ENCODE results near the gene SHOC1.
"Not testable (repeated sequence)": the region's sequence is repeated elsewhere in the genome, so short reads cannot be mapped to it uniquely, and the experiment has no call there.

Gene SHOC1

GRCh38 chr9:111819360-111819759 is 24.6 kb upstream of the SHOC1 start:
- TF ChIP-seq, protein P1, sequence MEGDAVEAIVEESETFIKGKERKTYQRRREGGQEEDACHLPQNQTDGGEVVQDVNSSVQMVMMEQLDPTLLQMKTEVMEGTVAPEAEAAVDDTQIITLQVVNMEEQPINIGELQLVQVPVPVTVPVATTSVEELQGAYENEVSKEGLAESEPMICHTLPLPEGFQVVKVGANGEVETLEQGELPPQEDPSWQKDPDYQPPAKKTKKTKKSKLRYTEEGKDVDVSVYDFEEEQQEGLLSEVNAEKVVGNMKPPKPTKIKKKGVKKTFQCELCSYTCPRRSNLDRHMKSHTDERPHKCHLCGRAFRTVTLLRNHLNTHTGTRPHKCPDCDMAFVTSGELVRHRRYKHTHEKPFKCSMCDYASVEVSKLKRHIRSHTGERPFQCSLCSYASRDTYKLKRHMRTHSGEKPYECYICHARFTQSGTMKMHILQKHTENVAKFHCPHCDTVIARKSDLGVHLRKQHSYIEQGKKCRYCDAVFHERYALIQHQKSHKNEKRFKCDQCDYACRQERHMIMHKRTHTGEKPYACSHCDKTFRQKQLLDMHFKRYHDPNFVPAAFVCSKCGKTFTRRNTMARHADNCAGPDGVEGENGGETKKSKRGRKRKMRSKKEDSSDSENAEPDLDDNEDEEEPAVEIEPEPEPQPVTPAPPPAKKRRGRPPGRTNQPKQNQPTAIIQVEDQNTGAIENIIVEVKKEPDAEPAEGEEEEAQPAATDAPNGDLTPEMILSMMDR (conservative IDR thresholded peaks at IDR 0.05): no peak
- H3K27ac ChIP-seq: no peak overlapping the region

DNA sequence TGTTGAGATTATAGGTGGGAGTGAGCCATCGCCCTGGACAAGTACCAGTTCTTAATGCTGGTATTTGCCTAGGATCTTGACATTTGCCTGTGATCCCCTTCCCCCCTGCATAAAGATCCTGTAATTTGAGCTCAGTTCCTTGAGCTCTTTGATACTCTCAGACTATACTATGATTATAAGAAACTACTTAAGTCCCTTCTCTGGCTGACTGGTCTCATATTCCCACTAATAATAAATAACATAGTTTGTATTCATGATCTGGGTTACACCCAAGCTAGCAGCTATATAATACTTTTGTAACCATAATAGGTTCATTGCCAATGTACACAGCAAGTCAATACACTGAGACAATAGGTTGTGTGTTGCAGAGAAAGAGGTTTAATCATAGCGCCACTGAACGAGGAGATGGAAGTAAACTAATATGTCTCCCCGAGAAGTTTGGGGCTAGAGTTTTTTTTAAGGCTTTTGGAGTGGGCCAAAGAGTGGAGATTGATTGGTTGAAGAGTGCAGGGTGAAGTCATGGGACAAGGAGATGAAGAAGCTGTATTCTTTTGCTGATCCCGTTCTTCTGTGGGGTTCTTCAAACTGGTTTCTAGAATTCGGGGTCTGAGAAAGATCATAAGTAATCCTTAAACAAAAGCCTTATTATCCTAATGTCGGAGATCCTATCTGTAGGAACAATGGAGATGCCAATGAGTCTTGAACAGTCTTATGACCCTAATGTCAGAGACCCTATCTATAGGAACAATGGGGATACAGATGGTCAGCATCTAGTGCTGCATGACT is 20.7 kb upstream of the SHOC1 start:
- H3K27ac ChIP-seq: no peak overlapping the region
- TF ChIP-seq, protein P1 (conservative IDR thresholded peaks at IDR 0.05): no peak

GRCh38 chr9:111812337-111812736 is 17.6 kb upstream of the SHOC1 start:
- TF ChIP-seq, protein P1 (conservative IDR thresholded peaks at IDR 0.05): no peak
- no peak overlapping the region for H3K27ac ChIP-seq

GRCh38 chr9:111810908-111811307 is 16.2 kb upstream of the SHOC1 start:
- TF ChIP-seq, protein P1 (conservative IDR thresholded peaks at IDR 0.05): no peak
- H3K27ac ChIP-seq: no peak overlapping the region

- H3K27ac ChIP-seq: not testable (repeated sequence)
Measured at GRCh38 chr9:111810415-111810814, 15.7 kb upstream of the SHOC1 start.

- no peak overlapping the region for H3K27ac ChIP-seq
- TF ChIP-seq, protein P1 (conservative IDR thresholded peaks at IDR 0.05): no peak
Measured at GRCh38 chr9:111807197-111807596, 12.5 kb upstream of the SHOC1 start.

DNA sequence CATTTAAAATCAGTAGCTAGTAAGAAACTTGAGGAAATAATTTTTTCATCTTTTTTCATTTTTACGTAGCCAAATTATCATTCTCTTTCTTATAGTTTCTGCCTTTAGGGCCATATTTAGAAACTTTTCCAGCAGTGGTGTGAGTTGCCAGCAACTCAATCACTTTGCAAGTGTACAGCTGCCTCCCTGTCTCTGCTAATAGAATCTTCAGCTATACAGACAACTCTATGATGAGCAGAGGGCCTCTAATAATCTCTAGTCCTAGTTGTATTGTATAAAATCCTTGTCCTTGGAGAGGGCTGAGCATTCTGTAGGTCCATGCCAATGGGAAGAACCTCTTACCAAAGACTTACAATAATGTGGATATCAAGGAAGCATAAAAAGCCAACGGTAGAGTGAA is 11.5 kb upstream of the SHOC1 start:
- TF ChIP-seq, protein P1 (conservative IDR thresholded peaks at IDR 0.05): no peak
- no peak overlapping the region for H3K27ac ChIP-seq

- no peak overlapping the region for H3K27ac ChIP-seq
- TF ChIP-seq, protein P1 (conservative IDR thresholded peaks at IDR 0.05): no peak
Measured at GRCh38 chr9:111805830-111806241, 11.1 kb upstream of the SHOC1 start.

All from VCaP (cell line).